Measurements from ENCODE around the gene DAP.

The DAP gene

DNA sequence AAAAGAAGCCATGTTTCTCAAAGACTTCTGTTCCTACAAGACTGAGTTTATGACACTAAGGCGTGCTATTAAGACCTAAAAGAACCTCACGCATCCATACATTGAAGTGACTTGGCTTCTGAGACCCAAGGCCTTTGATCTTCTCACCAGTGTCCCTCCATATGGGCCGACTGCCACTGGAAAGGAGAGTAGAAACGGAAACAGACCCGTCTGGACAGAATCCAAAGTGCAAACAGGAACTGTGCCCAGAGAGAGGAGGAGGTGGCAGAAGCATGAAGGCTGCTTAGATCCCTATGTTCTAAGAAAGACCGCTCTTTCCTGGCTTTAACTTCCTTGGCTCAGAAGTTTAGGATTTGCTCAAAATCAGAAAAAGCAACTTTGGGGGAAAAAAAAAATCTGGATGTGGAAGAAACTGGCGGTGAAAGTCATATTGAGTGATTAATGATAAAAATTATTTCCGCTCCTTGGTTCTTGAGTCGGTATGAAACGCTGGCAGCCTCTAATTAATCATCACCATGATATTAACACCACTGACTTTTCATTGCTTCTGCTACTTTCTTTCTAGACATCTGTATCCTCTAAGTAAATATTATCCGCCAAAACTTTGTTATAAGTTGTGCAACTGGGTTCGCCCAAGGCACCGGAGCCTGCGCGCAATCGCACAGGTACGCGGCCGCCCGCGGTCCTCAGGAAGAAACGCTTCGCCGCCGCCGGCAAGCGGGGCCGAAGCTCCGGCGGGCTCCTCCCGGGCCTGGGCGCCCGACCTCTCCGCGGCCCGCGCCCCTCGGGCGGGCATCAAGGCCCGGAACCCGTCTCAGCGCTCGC is 726 bp downstream of the DAP start:
- peak; percentile 58 for DNase-seq (ENCODE audit: low spot score)

DNA sequence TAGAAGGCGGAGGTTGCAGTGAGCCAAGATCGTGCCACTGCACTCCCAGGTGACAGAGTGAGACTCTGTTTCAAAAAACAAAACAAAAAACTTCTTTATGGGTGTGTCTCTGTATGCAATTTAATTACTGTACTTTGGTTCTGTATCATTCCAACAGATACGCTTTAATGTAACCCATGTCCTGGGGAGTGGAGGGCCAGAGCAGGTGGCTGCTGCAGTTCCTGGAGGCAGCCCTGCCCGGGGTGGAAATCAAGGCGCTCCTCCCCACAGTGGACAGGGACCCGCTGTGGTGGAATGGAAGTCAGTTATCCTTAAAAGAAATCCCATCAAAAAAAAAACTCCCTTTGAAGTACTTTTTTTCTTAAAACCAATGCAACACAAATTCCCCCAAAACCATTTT is 1.9 kb downstream of the DAP start:
- no peak for DNase-seq (ENCODE audit: low spot score)

DNA sequence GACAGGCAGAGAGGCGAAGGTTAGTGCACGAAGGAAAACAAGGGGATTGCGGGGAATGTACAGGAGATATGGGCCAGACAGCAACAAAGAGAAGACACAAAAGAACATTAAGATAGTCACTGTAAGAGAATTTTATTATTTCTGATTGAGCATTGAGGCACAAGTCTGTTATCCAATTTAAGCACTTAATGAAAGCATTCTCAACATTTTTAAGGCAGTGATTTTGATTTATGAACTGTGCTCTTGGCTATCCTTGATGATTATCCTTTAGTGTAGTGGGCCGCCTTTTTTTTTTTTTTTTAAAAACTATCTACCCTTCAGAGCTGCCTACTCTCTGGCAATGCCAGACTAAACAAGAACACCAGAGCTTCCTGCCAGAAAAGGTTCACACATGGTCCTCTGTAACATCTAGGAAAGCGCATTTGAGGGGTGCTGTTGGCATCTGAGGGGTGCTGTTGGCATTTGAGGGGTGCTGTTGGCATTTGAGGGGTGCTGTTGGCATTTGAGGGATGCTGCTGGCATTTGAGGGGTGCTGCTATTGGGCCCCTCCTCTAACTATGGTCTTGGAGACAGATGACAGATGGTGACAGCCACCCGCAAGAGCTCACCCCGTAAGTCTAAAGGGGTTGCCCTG is 3.0 kb downstream of the DAP start:
- no peak for DNase-seq (ENCODE audit: low spot score)

DNA sequence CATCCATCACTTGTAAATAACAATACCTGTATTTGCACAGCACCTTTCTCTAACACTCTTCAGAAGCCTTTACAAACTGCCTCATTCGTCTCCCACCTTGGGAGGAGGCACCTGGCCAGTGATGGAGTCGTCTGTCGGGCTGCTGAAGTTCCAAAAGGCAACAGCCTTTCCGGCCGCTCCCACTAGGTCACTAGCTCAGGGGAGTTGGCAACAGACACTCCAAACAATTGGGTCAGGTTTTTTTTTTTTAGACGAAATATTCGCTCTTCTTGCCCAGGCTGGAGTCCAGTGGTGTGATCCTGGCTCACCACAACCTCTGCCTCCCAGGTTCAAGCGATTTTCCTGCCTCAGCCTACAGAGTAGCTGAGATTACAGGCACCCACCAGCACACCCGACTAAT is 4.0 kb downstream of the DAP start:
- no peak for DNase-seq (ENCODE audit: low spot score)

DNA sequence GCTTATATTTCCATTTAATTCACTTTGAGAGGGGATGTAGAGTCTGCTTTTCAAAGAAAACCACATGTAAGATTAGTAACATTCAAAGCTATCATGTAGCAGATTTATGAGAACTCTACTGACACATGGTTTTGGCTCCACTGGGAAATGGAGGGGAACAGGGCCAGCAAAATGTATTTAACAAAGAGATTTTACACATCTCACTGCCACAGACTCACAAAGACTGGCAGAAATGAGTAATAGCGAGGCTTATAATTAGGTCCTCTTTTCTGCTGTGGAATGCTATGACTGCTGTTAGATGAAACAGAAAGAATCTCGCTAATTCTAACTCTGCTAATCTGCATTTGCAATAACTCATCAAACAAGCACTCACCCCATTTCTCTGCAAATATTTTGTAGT is 4.5 kb downstream of the DAP start:
- no peak for DNase-seq (ENCODE audit: low spot score)

DNA sequence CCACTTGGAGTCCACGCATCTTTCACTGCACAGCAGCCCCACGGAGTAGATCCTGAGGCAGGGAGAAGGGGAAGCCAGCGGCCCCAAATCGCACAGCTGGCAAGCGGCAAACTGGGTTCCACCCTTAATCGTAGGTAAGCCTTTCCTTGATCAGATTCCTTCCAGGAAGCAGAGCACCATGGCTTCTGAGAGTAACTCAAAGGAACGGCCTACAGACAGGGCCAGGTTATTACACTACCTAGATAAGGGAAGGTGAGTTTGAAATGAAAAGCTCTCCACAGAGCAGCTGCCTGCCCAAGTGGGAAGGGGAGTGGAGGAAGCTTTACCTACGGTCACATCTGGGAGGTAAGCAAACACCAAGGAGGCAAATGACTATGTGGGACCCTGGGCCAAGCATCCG is 7.9 kb downstream of the DAP start:
- DNase-seq (ENCODE audit: low spot score): no peak

DNA sequence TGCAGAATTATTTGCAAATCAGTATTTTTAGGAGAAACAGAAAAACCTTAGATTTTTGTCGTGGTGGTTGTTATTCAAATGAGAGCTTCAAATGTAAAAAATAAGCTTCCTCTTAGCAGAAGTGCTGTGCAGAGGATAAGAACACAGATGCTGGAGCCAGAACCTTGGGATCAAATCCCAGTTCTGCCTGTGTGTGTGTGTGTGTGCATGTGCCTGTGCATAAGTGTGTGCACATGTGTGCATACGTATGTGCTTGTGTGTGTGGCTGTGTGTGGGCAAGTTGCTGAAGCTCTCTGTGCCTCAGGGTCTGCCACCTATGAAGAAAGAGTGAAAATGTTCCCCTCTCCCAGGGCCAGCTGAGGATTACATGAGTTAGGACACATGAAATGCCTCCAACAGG is 8.6 kb downstream of the DAP start:
- DNase-seq (ENCODE audit: low spot score): no peak

DNA sequence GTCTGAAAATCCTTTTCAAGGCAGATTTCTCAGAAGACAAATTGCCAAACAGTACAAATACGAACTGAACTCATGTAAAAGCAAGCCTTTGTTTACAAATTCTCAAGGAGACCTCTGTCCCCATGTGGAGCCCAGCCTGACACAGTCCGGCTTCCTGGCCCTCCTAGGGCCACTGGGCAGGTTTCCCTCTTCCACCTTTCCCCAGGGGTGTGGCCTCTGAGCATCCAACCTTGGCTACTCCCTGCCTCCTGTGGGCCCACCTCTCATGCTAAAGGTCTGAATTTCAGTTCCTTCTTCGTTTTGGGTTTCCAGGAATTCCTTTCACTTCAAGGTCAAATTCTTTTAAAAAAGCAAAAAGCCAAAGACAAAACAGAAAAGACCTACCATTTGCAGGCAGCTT is 10.1 kb downstream of the DAP start:
- DNase-seq (ENCODE audit: low spot score): no peak

DNA sequence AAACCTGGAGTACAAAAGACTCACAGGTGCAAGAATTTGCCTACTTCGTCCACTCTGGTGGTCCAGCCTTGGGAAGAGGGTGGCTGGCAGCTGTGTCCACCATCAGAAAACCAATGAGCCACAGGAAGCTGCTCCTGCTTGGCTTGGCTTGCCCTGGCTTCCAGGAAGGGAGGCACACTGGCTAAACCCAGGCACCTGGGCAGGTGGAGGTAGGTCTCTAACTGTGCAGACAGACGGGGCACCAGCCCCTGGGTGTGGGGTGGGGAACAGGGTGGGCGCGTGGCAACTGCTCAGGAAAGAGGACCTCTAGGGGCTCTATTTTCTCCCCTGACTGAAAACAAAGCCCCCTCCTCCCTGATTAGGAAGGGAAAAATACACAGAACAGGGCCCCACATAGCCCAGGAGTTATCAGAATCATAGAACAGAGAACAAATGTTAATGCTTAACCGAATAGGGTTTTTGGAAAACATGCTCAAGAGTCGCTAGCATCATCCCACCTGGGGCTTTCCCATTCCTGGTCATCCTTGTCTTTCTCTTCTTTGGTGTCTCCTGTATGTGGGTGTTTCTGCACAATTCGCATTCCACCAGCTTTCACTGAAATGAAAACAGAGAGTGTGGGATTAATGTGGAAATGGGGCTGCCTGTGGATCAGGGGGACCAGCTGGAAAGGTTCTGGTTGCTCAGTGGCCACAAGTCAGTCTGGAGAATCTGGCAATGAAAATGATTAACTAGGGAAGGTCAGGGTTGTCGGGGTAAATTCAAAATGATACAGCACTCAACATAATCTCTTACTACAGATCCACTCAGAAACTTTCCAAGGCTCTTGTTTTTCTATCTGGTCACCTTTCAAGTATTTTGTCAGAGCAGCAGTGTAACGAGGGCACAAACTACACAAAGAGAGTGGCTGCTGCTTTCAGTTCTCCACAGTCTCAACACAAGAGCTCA is 13.1 kb downstream of the DAP start:
- DNase-seq (ENCODE audit: low spot score): no peak

DNA sequence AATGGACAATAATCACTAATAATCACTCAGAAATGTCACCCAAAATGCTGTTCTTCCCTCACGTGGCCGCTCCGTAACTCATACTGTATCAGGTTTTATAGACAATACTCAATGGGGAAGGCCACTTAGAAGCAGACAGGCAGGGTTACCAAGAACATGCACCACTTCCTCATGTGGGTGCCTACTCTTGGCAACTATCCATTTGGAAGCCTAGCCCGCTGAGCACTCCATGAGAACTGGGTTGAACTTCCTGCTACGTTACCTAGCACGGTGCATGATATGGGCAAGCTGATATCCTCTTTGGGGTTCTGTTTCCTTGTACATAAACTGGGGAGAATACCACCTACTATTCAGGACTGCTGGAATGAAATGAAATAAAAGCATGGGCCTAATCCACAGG is 14.3 kb downstream of the DAP start:
- DNase-seq (ENCODE audit: low spot score): peak; percentile 15

DNA sequence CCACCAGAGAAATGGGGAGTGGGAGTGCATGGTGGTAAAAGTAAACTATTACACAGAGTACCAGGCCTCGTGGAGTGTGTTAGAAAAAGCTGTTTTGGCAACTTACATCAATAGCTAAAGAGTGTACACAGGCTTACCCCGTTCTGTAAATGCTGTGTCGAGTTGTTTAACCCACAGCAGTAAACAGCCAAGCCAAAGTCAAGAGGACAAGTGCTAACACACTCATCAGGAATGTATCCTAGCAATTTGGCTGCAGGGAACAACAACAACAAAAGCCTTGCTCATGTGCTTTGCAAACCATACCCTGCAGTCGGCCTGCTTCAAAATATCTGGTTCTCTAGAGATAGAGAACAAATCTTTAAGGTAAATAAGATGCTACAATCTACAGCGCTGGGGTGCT is 15.9 kb downstream of the DAP start:
- no peak for DNase-seq (ENCODE audit: low spot score)

DNA sequence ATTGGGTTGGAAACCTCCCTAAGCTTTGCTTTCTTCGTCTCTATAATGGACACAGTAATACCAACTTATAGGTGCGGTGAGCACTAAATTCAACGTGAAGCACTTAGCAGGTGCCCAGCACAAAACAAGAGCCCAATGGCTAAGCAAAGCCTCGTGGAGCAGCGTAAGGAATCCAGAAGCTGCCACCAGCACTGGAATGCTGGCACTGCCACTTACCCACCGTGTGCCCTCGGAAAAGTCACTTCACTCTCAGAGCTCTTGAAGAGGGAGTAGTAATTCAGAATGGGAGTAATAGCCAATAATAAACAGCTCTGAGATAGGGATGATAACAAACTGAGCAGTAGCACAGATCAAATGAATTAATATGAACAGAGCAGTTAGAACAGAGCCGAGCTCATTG is 16.4 kb downstream of the DAP start:
- no peak for DNase-seq (ENCODE audit: low spot score)

DNA sequence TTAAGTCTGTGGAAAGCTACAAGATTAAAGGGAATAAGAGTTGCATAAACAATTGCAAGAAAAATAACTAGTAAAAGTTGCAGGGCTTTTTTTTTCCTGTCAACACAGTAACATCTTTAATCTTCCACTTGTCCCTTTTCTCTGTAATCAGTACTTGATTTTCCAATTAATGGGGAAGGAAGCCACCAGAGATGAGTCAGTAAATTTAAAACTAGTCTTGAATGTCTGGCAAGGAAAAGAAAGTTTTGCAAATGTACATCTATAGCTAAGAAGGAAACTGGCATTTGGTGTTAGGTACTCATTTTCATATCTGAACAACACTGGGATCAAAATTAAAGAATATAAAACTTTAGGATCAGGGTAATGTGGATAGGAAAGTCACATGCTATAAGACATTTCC is 17.1 kb downstream of the DAP start:
- no peak for DNase-seq (ENCODE audit: low spot score)

DNA sequence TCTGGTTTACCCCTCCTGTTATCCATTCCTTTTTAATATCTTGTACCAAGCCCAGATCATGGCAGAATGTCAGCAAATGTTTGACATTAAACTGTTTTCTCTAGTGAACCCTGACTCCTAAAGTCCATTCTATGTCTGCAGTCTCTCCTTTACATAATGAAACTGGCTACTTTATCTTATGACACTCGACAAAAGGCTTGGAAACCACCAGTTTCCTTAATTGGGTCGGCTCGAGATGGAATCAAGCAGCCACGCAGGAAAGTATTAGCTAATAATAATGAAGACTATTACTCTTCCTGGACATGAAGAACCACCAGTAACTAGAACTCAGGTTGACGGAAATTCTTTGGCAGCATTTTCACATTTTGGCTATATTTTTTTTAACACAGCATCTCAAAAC is 17.5 kb downstream of the DAP start:
- DNase-seq (ENCODE audit: low spot score): no peak

DNA sequence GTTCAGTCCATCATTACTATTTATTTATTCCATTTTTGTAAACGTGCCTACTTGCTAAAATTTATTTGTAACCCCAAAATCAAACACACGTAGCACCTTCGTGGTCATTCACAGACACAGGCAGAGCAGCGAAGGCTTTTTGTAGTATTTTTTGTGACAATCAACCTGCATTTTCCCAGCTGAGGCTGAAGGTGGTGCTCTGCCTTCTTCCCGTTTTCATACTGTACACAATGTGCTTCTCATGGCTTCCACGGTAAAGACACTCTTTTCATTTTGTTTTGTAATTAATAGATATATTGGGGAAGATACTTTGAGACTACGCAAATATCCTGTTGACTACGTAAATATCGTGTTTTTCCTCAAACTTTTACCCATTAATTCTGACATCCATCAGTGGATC is 19.4 kb downstream of the DAP start:
- no peak for DNase-seq (ENCODE audit: low spot score)

DNA sequence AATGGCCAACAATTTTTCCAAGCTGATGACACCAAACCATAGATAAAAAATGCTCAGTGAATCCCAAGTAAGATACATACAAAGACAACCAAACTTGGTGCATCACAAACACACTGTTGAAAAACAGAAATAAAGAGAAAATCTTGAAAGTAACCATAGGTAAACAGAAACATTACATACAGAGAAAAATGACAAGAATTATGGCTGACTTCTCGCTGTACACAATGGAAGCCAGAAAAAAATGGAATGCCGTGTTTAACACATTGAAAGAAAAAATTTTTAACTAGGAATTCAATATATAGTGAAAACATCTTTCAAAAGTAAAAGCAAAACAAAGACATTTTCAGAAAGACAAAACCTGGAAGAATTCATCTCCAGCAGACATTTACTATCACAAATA is 20.6 kb downstream of the DAP start:
- no peak for DNase-seq (ENCODE audit: low spot score)

DNA sequence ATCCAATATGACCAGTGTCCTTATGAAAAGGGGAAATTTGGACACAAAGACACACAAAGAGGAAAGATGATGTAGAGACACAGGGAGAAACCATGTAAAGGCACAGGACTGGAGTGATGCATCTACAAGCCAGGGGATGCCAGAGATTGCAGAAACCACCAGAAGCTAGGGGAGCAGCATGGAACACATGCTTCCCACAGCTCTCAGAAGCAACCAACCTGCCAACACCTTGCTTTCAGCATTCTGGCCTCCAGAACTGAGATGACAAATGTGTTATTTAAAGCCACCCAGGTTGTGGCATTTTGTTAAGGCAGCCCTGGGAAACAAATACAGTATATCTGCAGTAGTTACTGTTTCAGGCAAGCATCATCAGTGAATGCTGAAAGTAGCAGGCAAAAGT is 23.2 kb downstream of the DAP start:
- DNase-seq (ENCODE audit: low spot score): no peak

DNA sequence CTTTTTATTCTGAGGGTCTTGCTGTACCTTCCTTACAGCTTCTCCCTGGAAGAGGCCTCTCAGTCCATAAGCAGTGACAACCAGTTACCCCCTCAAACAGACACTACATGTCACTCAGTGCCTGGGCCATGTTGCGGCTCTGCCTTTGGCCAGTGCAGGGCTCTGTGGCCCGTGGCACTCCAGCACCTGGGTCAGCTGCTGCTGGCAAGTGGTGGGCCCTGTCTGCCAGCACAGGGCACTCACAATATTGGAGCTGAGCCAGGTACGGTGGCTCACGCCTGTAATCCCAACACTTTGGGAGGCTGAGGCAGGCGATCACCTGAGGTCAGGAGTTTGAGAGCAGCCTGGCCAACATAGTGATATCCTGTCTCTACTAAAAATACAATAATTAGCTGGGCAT is 24.2 kb downstream of the DAP start:
- no peak for DNase-seq (ENCODE audit: low spot score)

DNA sequence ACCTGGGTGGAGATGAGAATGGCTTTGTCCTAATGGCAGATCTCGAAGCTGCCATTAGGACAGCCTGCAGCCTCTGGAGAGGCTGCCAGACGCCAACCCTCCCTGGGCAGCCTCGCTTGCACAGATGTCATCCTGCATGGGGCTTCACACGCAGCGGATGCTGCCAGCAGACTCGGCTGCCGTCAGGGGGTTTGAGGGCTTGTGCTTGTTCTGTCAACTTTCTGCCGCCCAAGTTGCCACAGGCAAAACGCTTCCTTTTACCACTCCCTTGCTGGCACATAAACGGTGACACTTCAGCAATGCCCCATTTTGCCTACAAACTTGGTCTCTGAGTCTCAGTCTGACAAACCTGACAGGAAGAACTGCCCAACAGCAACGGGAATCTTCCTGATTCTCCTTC is 24.7 kb downstream of the DAP start:
- no peak for DNase-seq (ENCODE audit: low spot score)

DNA sequence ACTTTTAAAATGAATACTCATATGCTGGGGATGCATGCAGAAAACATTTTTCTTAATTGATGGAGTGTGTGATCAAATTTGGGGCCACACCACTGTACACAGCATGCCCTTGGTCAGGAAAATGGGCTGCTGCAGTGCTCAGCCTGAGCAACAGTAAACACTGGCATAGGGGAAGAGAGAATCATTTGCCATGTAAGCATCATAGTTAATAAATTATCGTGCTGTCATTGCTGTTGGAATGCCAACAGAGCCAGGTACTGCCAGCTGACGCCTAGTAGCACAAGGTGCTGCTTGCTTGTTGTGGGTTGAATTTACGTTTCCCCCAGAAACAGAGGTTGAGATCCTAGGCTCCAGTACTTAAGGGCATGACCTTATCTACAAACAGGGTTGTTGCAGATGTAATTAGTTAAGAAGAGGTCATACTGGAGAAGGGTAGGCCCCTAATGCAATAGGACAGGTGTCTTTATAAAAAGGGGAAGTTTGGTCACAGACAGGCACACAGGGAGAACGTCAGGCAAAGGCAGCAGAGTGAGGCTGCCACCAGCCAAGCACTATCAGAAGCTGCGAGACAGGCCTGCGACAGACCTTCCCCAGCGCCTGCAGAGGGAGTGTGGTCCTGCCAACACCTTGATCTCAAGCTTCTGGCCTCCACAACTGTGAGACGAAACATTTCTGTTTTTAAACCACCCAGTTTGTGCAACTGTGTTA is 25.3 kb downstream of the DAP start:
- no peak for DNase-seq (ENCODE audit: low spot score)

DNA sequence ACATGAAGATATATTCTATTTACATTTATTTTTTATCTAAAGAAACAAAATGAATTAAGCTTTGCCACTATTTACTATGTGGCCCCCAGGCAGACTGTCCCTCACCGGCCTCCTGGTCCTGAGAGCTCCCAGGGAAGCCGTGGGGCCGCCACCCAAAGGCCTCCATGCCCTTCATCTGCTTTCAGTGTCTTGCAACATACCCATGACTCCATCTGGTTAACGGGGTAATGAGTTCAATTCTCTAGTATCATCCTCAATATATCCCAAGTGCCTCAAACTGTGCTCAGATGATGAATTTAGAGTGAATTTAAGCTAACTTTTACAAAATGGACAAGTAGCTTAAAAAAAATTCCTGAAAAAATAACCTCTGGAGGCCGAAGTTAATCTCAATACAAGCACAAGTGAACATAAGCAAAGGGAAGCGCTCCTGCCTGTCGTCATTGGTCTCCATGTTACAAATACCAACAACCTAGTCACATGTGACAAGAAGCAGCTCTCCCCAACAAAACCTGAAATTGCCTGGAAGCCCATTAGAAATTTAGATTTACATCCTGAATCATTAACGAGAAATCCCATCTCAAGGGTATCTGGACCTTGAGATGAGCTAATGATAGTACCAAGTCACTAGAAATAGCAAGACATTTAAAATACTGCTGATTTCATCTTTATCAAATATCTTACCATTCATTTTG is 26.1 kb downstream of the DAP start:
- no peak for DNase-seq (ENCODE audit: low spot score)

Measured in putamen (tissue), 1 donor.